ENCODE results near the gene FERD3L.

- TF ChIP-seq CTCF (IDR thresholded peaks at IDR 0.05): no peak
- TF ChIP-seq SIN3A (IDR thresholded peaks at IDR 0.05; ENCODE audit: borderline replicate concordance, insufficient read depth, low read depth, low read length): no peak
- TF ChIP-seq POLR2AphosphoS5 (IDR thresholded peaks at IDR 0.05; ENCODE audit: low read depth, low read length): no peak
- no peak for TF ChIP-seq TCF7L2 (IDR thresholded peaks at IDR 0.05; ENCODE audit: low read depth, low read length)
- no peak for TF ChIP-seq REST (IDR thresholded peaks at IDR 0.05; ENCODE audit: insufficient read depth in 1 of 2, low read depth in 2 of 2, low read length in 1 of 2)
Measured at GRCh38 chr7:19116121-19117090, 28.8 kb downstream of the FERD3L start.

All from Panc1 (cell line).